NCI-H1092 (cell line): ENCODE data around the gene RTF2.
"Not testable (repeated sequence)": the region's sequence is repeated elsewhere in the genome, so short reads cannot be mapped to it uniquely, and the experiment has no call there.

Experiments used
- DNase-seq: peaks from one replicate; lab custom pipeline; 2025; lab: John Stamatoyannopoulos, UW

The RTF2 gene

GRCh38 chr20:56551571-56551970 is 83.1 kb downstream of the RTF2 start:
- no peak for DNase-seq

- no peak for DNase-seq
Measured at GRCh38 chr20:56552911-56553629, 84.6 kb downstream of the RTF2 start.

GRCh38 chr20:56554869-56555268 is 86.4 kb downstream of the RTF2 start:
- DNase-seq = peak; percentile 33

GRCh38 chr20:56558968-56559367 is 90.5 kb downstream of the RTF2 start:
- no peak for DNase-seq

GRCh38 chr20:56564526-56564925 is 96.1 kb downstream of the RTF2 start:
- DNase-seq = not testable (repeated sequence)

GRCh38 chr20:56565511-56565910 is 97.1 kb downstream of the RTF2 start:
- DNase-seq = no peak

GRCh38 chr20:56566621-56567020 is 98.2 kb downstream of the RTF2 start:
- DNase-seq = no peak
